C4-2B (cell line): ENCODE measurements around the gene TMEM100.

Source experiments
- CTCF ChIP-seq: fragments of 450-650 bp; conservative IDR thresholded peaks from 2 replicates; pipeline ENCODE4 v1.5.1; 2017; ENCODE audit warnings: mild to moderate bottlenecking
- ZFX ChIP-seq: fragments of 450-650 bp; IDR thresholded peaks from 2 replicates; pipeline ENCODE4 v1.6.1; 2017

- TF ChIP-seq CTCF (peak; percentile 83), ZFX (no peak)
These were observed 47.7 kb upstream of the TMEM100 start for GRCh38 chr17:55770196-55770870.
